ENCODE data around the gene PXMP2.

The PXMP2 gene

GRCh38 chr12:132740313-132740646, 52.9 kb downstream of the PXMP2 start:
- no peak for TF ChIP-seq CTCF (conservative IDR thresholded peaks at IDR 0.05; ENCODE audit: low read depth, low read length)
- H3K4me3 ChIP-seq (ENCODE audit: low read depth, low read length): no peak overlapping the region
- no peak for DNase-seq (ENCODE audit: low read depth)

DNA sequence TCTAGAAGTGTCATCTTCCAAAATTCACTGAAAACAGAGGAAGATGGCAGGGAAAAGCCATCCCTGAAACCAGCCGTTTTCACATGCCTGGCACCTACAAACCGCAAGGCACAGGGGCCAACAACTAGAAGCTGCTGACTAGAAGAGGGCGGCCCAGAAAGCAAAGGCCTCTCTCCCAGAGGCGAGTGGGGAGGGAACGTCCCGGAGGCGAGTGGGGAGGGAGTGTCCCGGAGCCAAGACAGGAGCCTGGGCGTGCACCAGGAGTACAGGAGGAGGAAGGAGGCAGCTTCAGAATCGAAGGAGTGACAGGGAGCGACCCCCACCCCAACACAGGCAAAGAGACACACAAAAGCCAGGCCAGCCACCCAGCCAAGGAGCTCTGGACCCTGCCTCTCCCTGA, 53.3 kb downstream of the PXMP2 start:
- no peak for TF ChIP-seq CTCF (conservative IDR thresholded peaks at IDR 0.05; ENCODE audit: low read depth, low read length)
- DNase-seq (ENCODE audit: low read depth): no peak
- no peak overlapping the region for H3K4me3 ChIP-seq (ENCODE audit: low read depth, low read length)

DNA sequence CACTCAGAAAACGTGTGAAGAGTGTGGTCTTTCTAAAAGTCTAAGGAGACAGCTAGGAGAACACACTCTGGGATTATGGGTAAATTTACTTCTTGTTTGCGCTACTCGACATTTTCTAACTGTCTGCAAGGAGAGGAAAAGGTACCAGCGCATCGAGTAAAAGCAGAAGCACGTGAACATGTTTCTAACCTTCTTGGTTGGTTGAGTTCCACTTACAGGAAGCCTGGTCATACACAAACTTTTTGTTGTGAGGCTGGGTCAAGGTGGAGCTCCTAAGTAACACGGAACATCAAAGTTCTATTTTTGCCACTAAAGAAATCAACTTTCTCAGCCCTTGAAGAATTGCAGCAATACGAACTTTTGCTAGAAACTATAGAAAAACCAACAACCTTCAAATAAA, 54.2 kb downstream of the PXMP2 start:
- DNase-seq (ENCODE audit: low read depth): no peak
- no peak overlapping the region for H3K4me3 ChIP-seq (ENCODE audit: low read depth, low read length)
- TF ChIP-seq CTCF (conservative IDR thresholded peaks at IDR 0.05; ENCODE audit: low read depth, low read length): no peak

- H3K4me3 ChIP-seq (ENCODE audit: low read depth, low read length): no peak overlapping the region
- DNase-seq (ENCODE audit: low read depth): no peak
- TF ChIP-seq CTCF (conservative IDR thresholded peaks at IDR 0.05; ENCODE audit: low read depth, low read length): no peak
Observed at GRCh38 chr12:132743831-132744230, 56.4 kb downstream of the PXMP2 start.

GRCh38 chr12:132746613-132747012, 59.2 kb downstream of the PXMP2 start:
- H3K4me3 ChIP-seq (ENCODE audit: low read depth, low read length): no peak overlapping the region
- no peak for TF ChIP-seq CTCF (conservative IDR thresholded peaks at IDR 0.05; ENCODE audit: low read depth, low read length)
- peak; percentile 24 for DNase-seq (ENCODE audit: low read depth)

DNA sequence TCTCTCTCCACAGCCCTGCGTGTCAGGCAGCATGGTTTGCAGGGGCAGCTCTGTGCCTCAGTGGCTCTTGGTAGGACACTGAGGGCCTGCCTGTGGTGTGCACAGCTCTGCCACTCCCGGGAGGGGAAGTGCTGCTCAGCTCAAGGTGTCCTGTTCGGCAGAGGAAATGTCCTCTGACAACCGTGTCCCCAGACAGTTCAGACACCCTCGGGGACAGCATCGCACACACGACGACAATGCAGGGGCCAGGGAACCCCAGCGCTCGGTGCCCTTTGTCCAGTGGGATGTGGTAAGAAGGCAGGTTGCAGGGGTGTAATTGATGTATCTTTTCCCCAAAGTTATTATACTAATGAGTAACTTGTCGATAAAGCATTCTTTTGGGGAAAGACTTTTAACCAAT, 60.0 kb downstream of the PXMP2 start:
- no peak for DNase-seq (ENCODE audit: low read depth)
- no peak overlapping the region for H3K4me3 ChIP-seq (ENCODE audit: low read depth, low read length)
- no peak for TF ChIP-seq CTCF (conservative IDR thresholded peaks at IDR 0.05; ENCODE audit: low read depth, low read length)

DNA sequence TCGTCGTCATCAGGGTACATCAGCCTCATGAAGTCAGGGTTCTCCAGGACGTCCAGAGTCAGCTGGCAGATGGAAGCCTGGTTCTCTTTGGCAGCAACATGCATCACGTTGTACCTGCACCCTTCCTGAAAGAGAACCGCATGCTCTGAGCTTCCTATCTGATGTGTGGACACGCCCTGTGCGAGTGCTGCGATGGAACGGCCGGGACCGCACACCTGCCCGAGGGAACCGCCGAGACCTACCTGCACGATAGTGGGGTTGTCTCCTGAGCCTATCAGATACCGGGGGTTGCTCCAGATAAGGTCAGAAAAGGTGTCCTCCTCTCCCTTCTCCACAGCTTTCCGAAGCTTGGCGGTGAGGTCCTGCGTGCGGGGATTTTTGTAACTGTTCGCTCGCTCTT, 60.5 kb downstream of the PXMP2 start:
- no peak for DNase-seq (ENCODE audit: low read depth)
- no peak overlapping the region for H3K4me3 ChIP-seq (ENCODE audit: low read depth, low read length)
- TF ChIP-seq CTCF (conservative IDR thresholded peaks at IDR 0.05; ENCODE audit: low read depth, low read length): no peak

All from choroid plexus epithelial cell (primary cell).